K562 (cell line): ENCODE measurements around the gene TMEM123. TPM values are rescaled to one million over a fixed set of nuclear protein-coding genes. Genes with fewer than 3 reads are reported as not detected.

ENCODE experiments used
- CHD1 ChIP-seq: fragments of 200-600 bp; sonication (generic); IDR thresholded peaks from one replicate; pipeline ENCODE4 v1.6.1; 2012; ENCODE audit warnings: mild to moderate bottlenecking, moderate library complexity, low read length, inconsistent platforms
- GATAD2B ChIP-seq: fragments of 450-650 bp; IDR thresholded peaks from 2 replicates; pipeline ENCODE4 v1.6.1; 2017; ENCODE audit warnings: mild to moderate bottlenecking, borderline replicate concordance
- HES1 ChIP-seq: fragments of 450-650 bp; IDR thresholded peaks from 2 replicates; pipeline ENCODE4 v1.6.1; 2016; ENCODE audit warnings: low read depth, mild to moderate bottlenecking, moderate library complexity
- HOMEZ ChIP-seq: fragments of 250-450 bp; sonication (Bioruptor Pico); IDR thresholded peaks from 2 replicates; pipeline ENCODE4 v1.4.0; 2020; ENCODE audit warnings: mild to moderate bottlenecking, moderate library complexity
- NFIC ChIP-seq: fragments of 450-650 bp; IDR thresholded peaks from 2 replicates; pipeline ENCODE4 v1.6.1; 2017; ENCODE audit warnings: mild to moderate bottlenecking, inconsistent platforms
- RBM25 ChIP-seq: fragments of 200-400 bp; formaldehyde crosslinking; IDR thresholded peaks from 2 replicates; pipeline ENCODE4 v1.6.1; 2018; ENCODE audit warnings: low read length, low read depth, moderate library complexity; ENCODE audit not compliant: severe bottlenecking
- RUNX1 ChIP-seq: sonication (generic); IDR thresholded peaks from 2 replicates; pipeline ENCODE4 v1.6.1; 2016; ENCODE audit warnings: antibody characterized with exemption, low read depth
- SMARCA4 ChIP-seq: fragments of 450-650 bp; IDR thresholded peaks from 2 replicates; pipeline ENCODE4 v1.6.1; 2016
- SMARCA5 ChIP-seq: fragments of 450-650 bp; IDR thresholded peaks from 2 replicates; pipeline ENCODE4 v1.6.1; 2016
- SOX6 ChIP-seq: fragments of 450-650 bp; IDR thresholded peaks from 2 replicates; pipeline ENCODE4 v1.6.1; 2014; ENCODE audit warnings: mild to moderate bottlenecking
- TCF15 ChIP-seq: fragments of 250-450 bp; sonication (Bioruptor Pico); IDR thresholded peaks from 2 replicates; pipeline ENCODE4 v1.8.0; 2022; ENCODE audit warnings: moderate library complexity, mild to moderate bottlenecking, inconsistent platforms
- TFAP4 ChIP-seq: sonication (generic); formaldehyde crosslinking; IDR thresholded peaks from 2 replicates; pipeline ENCODE4 v1.8.0; 2022; ENCODE audit warnings: missing genetic modification reagents, mild to moderate bottlenecking, moderate library complexity, borderline replicate concordance
- THRAP3 ChIP-seq: fragments of 450-650 bp; IDR thresholded peaks from 2 replicates; pipeline ENCODE4 v1.6.1; 2016; ENCODE audit warnings: mild to moderate bottlenecking, inconsistent platforms, borderline replicate concordance
- USF1 ChIP-seq: sonication (generic); formaldehyde crosslinking; IDR thresholded peaks from 2 replicates; pipeline ENCODE4 v1.9.0; 2022; ENCODE audit warnings: mild to moderate bottlenecking, missing genetic modification reagents
- ZNF696 ChIP-seq: fragments of 250-450 bp; sonication (Bioruptor Pico); conservative IDR thresholded peaks from 2 replicates; pipeline ENCODE4 v1.4.0; 2020; ENCODE audit warnings: mild to moderate bottlenecking, moderate library complexity
- ZNF740 ChIP-seq, 3 experiments: fragments of 200-800 bp in 1 of 3; sonication (Bioruptor generic) in 1 of 3; sonication (generic) in 1 of 3; formaldehyde crosslinking in 1 of 3; IDR thresholded peaks; 2 replicates each; pipeline versions ENCODE4 v1.6.1 to v1.8.0; 2016 to 2022; ENCODE audit warnings: mild to moderate bottlenecking in 2 of 3, missing compliant biosample characterization in 2 of 3, missing genetic modification characterization in 2 of 3, missing genetic modification reagents in 1 of 3
- ZNF785 ChIP-seq: fragments of 250-450 bp; sonication (Bioruptor Pico); IDR thresholded peaks from 2 replicates; pipeline ENCODE4 v1.4.0; 2020; ENCODE audit warnings: mild to moderate bottlenecking
- polyA plus RNA-seq, 8 experiments: library from polyadenylated mRNA; depleted of rRNA in 4 of 8; stranded (reverse) in 5 of 8; unstranded in 3 of 8; fragments of >200 nt; fragmentation: Nextera tagmentation in 2 of 8; fragmentation: Illumina TruSeq in 1 of 8; extraction: Ambion mirVana in 2 of 8; extraction: Trizol in 1 of 8; gene quantifications; 2 replicates each; pipeline versions ENCODE4 v1.2.1 to v1.2.3, GENCODE V29; 2011 to 2014; ENCODE audit warnings: inconsistent platforms in 1 of 8, missing spikeins in 1 of 8
- total RNA-seq, 7 experiments: library from RNA; depleted of rRNA in 6 of 7; stranded (reverse); fragments of >200 nt in 6 of 7; fragmentation: Illumina TruSeq in 2 of 7; extraction: Trizol in 2 of 7; gene quantifications; 2 replicates each; pipeline versions ENCODE4 v1.2.1 to v1.2.3, GENCODE V29; 2011 to 2021; ENCODE audit warnings: low replicate concordance in 1 of 7

The TMEM123 gene
- total and polyA plus RNA-seq, 9 of the 15 experiments (the other 6 are each of a cell fraction or from before 2014, with no cell fraction given): 19.8 to 344 (median 82.4) TPM

GRCh38 chr11:102390667-102391465 is 61.7 kb downstream of the TMEM123 start (continued):
- no peak for TF ChIP-seq ZNF740 (CRISPR knock-in tag; IDR thresholded peaks at IDR 0.05)
- no peak for TF ChIP-seq ZNF740 (tag; IDR thresholded peaks at IDR 0.05)
- TF ChIP-seq THRAP3: peak; percentile 46; the same call in 1 of the 2 replicates
- TF ChIP-seq NFIC: peak; percentile 5; the same call in 1 of the 2 replicates
- no peak for TF ChIP-seq ZNF696 (CRISPR knock-in tag)
- no peak for TF ChIP-seq SMARCA5
- TF ChIP-seq CHD1: no peak
- TF ChIP-seq HES1: no peak
- no peak for TF ChIP-seq ZNF785 (CRISPR knock-in tag)
- TF ChIP-seq RUNX1: no peak
- no peak for TF ChIP-seq TCF15
- TF ChIP-seq GATAD2B: no peak
- TF ChIP-seq SMARCA4: peak; percentile 63
- no peak for TF ChIP-seq RBM25
- no peak for TF ChIP-seq TFAP4 (CRISPR knock-in tag)
- TF ChIP-seq SOX6: 0 out of 2 replicates have a peak, but pooled peaks have one; percentile 52
- TF ChIP-seq USF1 (CRISPR knock-in tag): no peak
- no peak for TF ChIP-seq HOMEZ (CRISPR knock-in tag)
- TF ChIP-seq, all 486 proteins: peak for 48
